Globus pallidus (tissue), 1 donor: ENCODE results near the gene NCOA6.
"Not testable (repeated sequence)": the region's sequence is repeated elsewhere in the genome, so short reads cannot be mapped to it uniquely, and the experiment has no call there.

Experiments used
- DNase-seq: peaks from one replicate; pipeline ENCODE4 v3.0.0-alpha.2; 2015; ENCODE audit warnings: low spot score

The NCOA6 gene

GRCh38 chr20:34774886-34775285, 50.6 kb downstream of the NCOA6 start:
- DNase-seq: no peak

- no peak for DNase-seq
Observed at GRCh38 chr20:34774449-34774848, 51.0 kb downstream of the NCOA6 start.

- DNase-seq: no peak
Observed at GRCh38 chr20:34773726-34774125, 51.7 kb downstream of the NCOA6 start.

- DNase-seq: no peak
Observed at GRCh38 chr20:34772437-34772836, 53.0 kb downstream of the NCOA6 start.

DNA sequence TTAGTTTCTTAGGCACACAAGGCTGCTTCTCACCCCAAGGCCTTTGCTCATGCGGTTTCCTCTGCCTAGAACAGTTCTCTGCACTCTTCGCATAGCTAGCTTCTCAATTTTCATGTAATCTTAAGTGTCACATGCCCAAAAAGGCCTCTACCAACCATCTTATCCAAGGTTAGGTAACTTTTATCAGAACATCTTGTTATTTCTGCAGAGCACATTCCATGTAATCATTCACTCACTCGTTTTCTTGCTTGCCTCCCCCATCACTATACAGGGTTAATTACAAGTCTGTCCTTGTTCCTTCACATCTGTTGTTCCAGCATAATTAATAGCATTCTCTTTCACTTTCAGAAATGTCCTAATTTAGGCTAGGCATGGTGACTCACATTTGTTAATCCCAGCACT, 53.8 kb downstream of the NCOA6 start:
- DNase-seq: no peak

DNA sequence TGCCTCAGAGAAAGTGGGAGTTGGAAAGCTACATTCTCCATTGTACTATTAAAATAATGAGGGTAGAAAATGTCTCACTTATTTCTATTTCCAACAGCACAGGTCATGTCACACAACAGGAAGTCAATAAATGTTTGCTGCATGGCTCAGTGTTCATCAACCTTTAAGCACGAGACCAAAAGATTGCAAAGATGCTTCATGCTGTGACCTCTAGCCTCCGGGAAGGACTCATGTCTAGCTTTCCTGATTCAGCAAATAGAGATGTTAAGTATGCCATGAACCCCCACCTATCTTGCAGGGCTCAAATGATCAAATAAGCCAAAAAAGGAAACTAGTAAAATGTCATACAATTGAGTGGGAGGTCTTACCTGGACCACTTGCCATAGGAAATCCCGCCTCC, 57.4 kb downstream of the NCOA6 start:
- DNase-seq: no peak

GRCh38 chr20:34762031-34762555, 63.4 kb downstream of the NCOA6 start:
- DNase-seq: no peak

GRCh38 chr20:34755367-34755766, 70.1 kb downstream of the NCOA6 start:
- DNase-seq: no peak

DNA sequence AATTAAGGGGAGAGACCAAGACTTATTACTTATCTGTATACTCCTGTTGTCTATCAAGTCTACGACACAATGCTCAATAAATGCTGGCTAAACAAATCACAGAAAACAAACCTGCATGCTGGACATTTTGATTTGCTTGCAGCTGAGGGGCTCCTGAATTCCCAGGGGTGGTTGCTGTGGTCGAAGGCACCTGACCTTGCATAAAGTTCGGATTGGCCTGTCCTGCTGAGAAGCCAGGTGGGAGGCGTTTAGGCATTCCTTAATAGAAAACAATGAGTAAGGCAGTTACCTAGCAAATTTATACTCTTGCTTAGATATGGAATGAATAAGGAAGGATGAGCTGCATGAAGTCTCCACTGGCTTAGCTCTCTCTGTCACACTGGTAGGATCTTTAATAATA, 70.8 kb downstream of the NCOA6 start:
- no peak for DNase-seq

DNA sequence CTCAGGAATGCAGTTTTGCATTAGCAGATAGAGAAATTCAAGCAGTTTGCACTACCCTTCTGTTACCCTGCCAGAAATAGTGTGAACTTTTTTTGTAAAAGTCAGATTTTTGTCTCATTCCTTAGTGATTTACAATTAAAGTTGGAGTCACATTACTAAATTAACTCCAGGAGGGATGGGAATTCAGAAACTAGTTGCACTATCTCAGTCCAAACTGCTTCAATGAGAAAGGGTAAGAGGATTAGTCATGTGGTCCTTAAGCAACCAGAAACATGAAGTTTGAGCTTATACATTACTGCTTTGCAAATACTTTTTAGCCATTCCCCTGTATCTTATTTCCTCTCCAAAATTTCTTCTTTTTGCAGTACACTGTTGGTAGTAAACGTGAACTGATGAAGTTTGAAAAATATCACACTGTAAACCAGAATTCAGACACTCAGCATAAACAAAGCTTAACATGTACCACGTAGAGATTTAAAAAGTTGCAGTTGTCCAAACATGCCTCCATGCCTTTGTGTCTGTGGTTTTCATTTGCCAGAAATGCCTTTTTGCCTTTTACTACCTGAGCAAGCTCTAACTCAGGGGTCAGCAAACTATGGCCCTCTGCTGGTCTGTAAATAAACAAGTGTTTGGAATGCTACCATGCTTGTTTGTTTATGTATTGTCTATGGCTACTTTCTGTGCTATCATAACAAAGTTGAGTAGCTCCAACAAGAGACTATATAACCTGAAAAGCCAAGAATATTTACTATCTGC, 71.6 kb downstream of the NCOA6 start:
- DNase-seq: no peak

DNA sequence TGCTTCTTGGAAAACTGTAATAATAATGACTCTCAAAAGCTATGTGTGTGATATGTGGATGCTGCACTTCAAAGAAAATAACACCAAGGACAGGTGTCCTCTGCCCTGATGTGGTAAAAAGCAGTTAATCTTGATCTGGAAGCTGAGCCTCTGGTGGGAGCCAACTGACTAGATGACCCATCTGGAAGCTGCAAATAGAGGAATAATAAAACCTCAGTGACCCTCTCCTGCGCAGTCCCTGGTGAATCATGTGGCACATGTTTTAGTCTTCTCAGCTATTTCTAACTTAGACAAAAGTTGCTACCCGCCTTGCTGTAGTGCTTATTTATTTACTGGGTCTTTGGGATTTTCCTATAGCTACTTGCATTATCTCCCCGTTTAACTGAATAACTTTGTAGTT, 74.0 kb downstream of the NCOA6 start:
- no peak for DNase-seq

- DNase-seq: no peak
Observed at GRCh38 chr20:34750484-34750883, 75.0 kb downstream of the NCOA6 start.

DNA sequence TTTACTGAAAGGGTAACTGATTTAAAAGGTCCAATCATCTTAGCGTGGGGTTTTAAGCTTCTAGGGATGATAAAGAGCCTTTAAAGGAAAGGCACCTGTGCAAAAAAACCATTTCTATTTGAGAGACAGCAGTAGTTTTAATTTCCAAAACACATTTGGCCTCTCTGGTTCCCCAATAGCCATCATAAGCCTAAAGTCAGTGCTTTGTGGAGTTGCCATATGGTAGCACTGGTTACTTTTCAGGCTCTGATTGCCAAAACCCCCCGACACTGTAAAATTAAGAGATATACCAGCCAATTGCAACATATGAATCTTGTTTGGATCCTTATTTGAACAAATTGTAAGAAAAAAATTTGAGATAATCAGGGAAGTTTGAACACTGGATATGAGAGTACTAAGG, 76.7 kb downstream of the NCOA6 start:
- DNase-seq: no peak

DNA sequence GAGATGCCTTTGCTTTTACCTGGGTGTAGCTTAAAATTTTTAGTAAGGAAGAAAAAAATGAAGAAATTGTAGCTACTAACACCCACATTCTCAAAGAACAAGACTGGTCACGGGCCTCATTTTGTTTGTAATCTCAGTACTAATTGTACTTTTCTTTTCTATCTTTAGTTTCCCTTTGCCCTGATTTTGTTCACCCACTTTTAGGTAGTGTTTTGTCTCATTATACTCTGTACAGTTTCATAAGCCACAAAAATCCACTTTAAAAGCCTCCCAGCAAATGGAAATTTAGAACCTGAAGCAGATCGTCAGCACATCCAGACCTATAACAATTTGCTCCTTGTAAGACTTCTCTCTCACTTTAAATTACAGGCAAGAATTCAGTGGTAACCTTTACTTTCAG, 78.0 kb downstream of the NCOA6 start:
- no peak for DNase-seq

- no peak for DNase-seq
Observed at GRCh38 chr20:34746674-34747073, 78.8 kb downstream of the NCOA6 start.

DNA sequence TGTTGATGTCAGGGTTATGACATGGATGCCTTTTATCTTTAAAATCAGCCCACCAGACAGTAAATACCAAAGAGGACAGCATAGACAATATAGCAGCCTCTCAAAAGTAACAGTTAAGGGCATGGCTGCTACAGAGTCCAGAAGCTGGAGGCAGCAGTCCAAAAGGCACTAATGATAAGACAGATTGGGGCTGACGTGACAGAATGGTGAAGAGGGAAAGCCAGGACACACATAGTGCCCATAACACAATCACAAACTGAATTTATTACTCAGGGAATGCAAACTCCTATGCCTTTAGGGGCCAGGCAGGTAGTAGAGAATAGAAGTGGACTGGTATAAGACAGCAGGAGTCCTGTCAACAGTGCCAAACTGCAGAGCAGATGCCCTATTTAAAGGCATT, 80.6 kb downstream of the NCOA6 start:
- DNase-seq: no peak

DNA sequence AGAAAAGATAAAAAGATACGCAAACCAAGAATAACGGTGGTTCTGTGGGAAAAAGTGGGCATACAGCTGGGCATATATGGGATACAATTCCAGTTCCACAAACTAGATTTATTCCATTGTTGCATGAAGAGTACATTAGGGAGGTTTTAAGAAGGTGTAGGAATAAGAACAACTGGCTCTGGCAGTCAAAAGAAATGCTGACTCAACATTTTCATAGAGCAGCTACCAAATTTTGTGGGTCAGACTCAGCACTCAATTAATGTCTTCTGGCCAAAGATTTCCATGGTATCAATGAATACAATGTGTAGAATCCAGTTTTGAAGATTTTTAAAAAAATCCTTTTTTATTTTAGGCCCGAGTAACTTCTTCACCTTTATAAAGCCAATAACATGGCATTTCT, 81.1 kb downstream of the NCOA6 start:
- DNase-seq: no peak

GRCh38 chr20:34743039-34743438, 82.4 kb downstream of the NCOA6 start:
- DNase-seq: no peak

GRCh38 chr20:34736106-34736735, 89.2 kb downstream of the NCOA6 start:
- no peak for DNase-seq

GRCh38 chr20:34732523-34732922, 92.9 kb downstream of the NCOA6 start:
- no peak for DNase-seq

GRCh38 chr20:34729416-34729815, 96.0 kb downstream of the NCOA6 start:
- DNase-seq: no peak

DNA sequence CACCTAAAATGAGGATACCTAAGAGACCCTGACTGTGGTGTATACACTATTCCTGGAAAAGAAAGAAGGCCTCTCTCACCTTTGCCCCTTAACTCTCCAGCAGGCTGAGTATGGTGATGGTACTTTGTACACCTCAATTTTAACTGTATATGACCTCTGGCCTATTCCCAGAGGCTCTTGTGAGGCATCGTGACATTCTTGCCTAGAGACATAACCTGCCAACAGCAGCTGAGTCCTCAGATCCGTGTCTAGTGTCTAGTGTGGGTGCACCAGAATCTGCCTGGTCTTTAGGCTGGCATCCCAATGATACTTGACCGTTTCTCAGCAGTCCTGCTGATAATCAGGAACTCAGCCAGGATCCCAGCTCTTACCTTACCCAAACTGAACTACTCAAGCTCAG, 101.3 kb downstream of the NCOA6 start:
- no peak for DNase-seq

- not testable (repeated sequence) for DNase-seq
Observed at GRCh38 chr20:34722560-34722959, 102.9 kb downstream of the NCOA6 start.

DNA sequence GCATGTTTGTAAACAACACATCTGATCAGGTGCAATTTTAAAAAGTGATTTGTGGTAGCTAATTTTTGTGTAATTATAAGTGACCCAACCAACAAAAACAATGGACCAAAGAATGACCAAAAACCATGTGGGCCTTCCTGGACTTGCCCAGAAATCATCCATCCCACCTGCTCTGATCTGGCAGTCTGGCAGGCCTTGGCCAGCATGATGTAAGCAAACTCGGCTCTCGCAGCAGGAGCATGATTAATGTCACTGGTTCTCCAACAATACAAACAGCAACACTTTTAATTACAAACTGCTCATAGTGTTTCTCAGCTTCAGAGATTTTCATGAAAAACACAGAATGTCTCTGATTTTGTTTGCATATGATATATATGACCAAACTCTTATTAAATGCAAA, 105.2 kb downstream of the NCOA6 start:
- no peak for DNase-seq
